Testis (tissue), 2 donors: Measurements from ENCODE around the gene CD96.

Experiments
- POLR2A ChIP-seq: fragments of 450-650 bp; IDR thresholded peaks from one replicate; pipeline ENCODE4 v1.6.1; 2017; ENCODE audit warnings: antibody characterized with exemption, mild to moderate bottlenecking, moderate library complexity
- TF ChIP-seq, protein P1 (sequence below), 3 experiments: fragments of 450-650 bp in 2 of 3; fragments of 200-600 bp in 1 of 3; sonication (generic) in 1 of 3; IDR thresholded peaks; one replicate each; pipeline ENCODE4 v1.5.1; 2016 to 2019; ENCODE audit warnings: antibody characterized with exemption in 3 of 3, mild to moderate bottlenecking in 2 of 3, moderate library complexity in 1 of 3

- TF ChIP-seq, protein P1, sequence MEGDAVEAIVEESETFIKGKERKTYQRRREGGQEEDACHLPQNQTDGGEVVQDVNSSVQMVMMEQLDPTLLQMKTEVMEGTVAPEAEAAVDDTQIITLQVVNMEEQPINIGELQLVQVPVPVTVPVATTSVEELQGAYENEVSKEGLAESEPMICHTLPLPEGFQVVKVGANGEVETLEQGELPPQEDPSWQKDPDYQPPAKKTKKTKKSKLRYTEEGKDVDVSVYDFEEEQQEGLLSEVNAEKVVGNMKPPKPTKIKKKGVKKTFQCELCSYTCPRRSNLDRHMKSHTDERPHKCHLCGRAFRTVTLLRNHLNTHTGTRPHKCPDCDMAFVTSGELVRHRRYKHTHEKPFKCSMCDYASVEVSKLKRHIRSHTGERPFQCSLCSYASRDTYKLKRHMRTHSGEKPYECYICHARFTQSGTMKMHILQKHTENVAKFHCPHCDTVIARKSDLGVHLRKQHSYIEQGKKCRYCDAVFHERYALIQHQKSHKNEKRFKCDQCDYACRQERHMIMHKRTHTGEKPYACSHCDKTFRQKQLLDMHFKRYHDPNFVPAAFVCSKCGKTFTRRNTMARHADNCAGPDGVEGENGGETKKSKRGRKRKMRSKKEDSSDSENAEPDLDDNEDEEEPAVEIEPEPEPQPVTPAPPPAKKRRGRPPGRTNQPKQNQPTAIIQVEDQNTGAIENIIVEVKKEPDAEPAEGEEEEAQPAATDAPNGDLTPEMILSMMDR (IDR thresholded peaks at IDR 0.05), result no peak
- TF ChIP-seq POLR2A, result no peak
Observed at GRCh38 chr3:111694471-111694870, 152.5 kb downstream of the CD96 start.
